COLO668 (cell line): ENCODE measurements around the gene CCDC183.
"Not testable (repeated sequence)": the region's sequence is repeated elsewhere in the genome, so short reads cannot be mapped to it uniquely, and the experiment has no call there.

Experiments used
- DNase-seq: peaks from one replicate; lab custom pipeline; 2025; ENCODE audit not compliant: unreplicated experiment; lab: John Stamatoyannopoulos, UW

The CCDC183 gene

DNA sequence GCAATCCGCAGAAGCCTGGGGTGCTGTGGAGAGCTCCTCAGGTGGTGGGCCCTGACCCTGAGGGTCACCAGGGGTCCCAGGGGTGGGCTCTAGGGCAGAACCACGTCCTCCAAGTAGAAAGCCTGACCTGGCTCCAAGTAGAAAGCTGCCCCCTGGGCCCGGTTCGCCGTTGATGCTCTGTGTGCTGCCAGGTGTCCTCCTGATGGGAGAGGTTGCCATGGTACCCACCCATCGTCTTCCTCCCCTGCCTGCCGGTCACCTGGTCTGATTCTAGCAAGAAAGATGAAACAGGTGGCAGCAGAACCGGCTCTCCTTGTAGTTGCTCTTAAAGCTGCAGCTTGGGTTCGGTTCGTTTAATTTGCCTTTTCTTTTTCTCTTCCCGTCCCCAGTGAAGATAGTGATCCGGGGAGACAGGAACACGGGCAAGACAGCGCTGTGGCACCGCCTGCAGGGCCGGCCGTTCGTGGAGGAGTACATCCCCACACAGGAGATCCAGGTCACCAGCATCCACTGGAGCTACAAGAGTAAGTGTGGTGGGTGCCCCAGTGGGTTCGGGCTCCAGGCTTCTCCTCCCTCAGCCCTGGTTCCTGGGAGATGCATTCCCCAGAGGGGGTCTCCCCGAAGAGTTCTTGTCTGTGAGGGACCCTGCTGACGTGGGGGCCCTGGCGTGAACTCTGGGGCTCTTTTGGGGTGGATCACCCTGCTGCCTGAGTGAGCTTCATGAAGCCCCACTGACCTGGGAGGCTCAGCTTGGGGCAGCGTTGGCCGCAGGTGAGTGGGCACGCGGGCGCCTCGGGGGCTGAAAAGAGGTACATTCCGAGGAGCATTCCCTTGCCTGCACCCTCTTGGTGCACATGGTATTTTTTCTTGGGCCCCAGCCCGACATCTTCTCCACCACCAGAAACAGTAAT lies 27.3 kb downstream of the CCDC183 start:
- DNase-seq = peak; percentile 56

GRCh38 chr9:136824496-136825225 lies 28.5 kb downstream of the CCDC183 start:
- no peak for DNase-seq

GRCh38 chr9:136825295-136826187 lies 29.4 kb downstream of the CCDC183 start:
- DNase-seq = no peak

- no peak for DNase-seq
These were observed 30.0 kb downstream of the CCDC183 start for GRCh38 chr9:136826188-136826541.

DNA sequence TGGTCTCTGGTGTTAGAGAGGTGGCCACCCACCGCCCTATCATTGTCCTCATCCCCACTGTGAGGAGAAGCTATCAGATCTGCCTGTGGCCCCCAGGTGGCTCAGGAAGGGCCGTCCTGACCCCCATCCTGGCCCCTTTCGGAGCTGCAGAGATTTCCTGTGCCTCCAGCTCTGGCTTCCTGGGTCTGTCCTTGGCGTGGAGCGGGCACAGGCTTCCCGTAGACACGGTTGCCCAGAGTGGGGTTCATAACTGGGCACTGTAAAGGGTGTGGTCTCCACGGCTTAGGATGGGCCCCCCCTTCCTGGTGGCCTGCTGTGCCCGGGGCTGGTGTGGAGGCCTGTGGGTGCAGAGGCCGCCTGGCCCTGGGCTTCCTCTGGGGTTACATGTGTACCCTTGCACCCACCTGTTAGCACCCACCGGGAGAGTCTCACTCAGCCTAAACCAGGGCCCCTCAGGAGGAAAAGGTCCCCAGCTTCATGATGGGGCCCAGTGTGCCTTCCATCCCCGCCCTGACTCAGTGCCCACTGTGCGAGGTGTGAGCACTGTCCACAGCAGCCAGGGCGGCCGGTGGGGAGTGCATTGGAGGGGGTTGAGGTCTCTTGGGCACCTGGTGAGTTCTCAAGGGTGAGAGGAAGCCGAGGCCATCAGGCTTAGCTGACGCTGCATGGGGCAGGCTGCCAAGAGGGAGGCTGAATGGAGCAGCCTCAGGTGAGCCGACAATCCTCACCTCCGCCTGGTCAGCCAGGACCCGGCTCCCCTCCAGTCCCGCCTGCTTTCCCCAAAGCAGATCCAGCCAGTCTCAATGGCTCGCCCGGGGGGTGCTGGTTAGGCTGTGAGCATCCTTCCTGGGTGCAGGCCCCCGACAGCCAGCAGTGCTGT lies 30.8 kb downstream of the CCDC183 start:
- DNase-seq = no peak

DNA sequence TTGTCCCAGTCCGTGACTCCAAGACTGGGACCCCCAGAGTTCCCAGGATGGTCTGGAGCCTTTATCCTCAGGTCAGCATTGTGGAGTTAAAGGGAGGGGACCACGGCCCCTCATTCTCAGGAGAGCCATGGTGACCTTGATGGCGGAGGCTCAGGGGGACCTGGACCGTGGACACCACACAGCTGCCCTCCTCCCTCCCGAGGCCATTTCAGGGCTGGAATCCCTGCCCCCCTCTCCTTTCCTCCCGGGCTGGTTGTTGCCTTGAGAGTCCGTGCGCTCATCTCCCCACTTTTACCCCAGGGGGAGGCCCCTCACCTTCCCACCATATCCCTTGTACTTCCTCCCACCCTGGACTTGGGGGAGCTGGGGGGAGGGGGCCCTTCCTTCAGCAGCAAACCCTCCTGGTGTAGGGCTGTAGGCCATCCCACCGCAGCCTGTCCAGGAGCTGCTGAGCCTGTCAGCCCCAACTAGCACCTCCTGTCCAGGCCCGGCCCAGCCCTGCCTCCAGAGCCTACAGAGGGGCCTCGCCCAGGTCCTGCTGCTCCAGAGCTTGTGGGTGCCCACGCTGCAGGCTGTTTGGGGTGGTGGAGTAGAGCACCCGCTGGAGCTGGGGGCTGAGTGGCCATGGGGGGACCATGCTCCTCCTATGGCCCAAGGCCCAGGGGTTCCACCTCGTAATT lies 31.8 kb downstream of the CCDC183 start:
- no peak for DNase-seq

- DNase-seq = no peak
These were observed 32.5 kb downstream of the CCDC183 start for GRCh38 chr9:136828474-136829140.

DNA sequence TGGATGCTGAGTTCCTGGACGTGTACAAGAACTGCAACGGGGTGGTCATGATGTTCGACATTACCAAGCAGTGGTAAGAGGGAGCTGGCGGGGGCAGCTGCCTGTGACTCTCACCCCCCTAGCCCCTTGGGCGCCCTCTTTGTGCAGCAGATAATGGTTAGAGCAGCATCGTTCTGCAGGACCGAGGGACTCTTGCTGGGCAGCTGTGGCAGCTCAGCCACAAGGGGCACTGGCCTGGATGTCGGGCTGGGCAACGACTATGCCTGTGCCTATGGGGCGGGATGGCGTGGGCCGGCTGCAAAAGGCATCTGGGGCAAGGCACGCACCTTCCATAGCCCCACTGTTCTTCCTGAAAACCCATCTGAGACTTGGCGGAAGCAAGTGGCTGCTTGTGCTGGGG lies 33.3 kb downstream of the CCDC183 start:
- DNase-seq = no peak

DNA sequence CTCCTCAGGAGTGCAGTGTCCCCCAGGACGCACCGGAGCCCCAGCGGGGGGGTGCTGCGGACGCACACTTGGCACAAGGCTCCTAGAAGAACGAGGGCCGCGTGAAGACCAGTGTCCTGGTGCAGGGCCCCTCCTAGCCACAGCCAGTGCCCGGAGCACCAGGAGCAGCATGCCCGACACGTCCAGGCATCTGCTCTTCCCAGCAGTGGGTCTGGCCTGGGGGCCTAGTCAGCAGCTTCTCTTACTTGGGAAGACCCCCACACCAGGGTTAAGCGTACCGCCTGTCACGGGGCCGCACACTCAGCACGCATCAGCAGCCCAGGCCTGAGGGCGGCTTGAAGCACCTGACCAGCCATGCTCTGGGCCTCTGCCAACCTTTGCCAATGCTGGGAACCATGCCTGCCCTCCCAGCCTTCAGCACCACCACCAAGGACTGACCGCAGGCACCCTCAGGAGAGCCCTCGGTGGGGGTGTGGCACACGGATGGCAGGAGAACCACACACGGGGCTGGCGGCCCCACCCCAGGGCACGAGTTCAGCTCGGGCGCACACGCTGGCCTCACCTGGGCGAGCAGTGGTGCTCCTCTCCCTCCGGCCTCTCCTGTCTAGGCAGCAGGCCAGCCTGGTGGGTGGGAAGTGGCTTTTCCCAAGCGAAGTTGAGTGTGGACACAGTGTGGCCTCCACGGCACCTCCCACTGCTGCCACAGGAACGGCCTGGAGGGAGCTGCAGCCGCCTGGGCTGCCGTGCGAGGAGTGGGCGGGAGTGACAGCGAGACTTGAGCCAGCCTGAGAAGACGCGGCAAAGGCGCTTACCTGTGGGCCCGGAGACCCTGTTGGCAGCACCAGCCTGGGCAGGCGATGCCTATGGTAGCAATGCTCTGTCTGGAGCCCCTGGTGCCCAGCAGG lies 34.1 kb downstream of the CCDC183 start:
- no peak for DNase-seq

DNA sequence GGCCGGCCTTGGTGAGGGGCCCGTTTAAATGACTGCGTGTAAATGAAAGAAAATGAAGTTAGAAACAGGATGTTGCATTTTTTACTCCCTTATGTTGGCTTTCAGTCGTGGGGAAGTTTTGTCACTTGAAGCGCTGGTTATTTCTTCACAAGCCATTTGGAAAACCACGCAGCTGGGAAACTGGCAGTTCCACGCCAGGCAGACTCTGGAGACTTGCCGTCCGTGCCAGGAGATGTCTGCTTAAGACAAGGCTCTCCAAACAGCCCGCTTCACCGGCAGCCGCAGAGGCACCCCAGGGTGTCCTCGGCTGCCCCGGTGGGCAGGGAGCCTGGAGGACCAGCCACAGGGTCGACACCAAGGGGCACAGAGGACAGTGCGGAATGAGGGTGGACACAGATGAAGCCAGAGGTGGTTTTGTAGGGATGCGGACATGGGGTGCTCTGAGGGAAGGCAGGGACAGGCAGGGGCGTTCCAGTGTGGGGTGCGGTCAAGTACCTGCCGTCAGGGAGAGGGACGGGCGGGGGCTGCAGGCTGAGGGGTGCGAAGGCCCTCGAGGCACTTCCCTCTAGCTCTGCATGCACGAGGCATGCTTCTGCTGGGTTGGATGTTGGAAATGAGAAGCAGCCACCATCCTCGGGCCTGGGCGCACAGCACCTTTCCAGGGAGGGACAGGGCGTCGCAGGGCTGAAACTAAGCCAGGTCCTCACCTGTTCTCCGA lies 35.0 kb downstream of the CCDC183 start:
- DNase-seq = no peak

DNA sequence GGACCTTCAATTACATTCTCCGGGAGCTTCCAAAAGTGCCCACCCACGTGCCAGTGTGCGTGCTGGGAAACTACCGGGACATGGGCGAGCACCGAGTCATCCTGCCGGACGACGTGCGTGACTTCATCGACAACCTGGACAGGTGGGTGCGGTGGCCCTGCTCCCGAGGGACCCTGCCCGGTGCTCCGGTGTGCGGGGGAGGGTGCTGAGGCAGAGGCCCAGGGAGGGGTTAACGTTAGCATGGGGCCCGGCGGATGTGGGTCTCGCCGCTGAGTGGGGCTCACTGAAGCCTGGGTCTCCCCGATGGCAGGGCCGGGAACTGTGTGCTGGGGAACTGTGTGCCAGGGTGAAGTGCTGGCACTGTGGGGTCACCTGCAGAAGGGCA lies 35.6 kb downstream of the CCDC183 start:
- no peak for DNase-seq

GRCh38 chr9:136832581-136832980 lies 36.4 kb downstream of the CCDC183 start:
- DNase-seq = no peak

DNA sequence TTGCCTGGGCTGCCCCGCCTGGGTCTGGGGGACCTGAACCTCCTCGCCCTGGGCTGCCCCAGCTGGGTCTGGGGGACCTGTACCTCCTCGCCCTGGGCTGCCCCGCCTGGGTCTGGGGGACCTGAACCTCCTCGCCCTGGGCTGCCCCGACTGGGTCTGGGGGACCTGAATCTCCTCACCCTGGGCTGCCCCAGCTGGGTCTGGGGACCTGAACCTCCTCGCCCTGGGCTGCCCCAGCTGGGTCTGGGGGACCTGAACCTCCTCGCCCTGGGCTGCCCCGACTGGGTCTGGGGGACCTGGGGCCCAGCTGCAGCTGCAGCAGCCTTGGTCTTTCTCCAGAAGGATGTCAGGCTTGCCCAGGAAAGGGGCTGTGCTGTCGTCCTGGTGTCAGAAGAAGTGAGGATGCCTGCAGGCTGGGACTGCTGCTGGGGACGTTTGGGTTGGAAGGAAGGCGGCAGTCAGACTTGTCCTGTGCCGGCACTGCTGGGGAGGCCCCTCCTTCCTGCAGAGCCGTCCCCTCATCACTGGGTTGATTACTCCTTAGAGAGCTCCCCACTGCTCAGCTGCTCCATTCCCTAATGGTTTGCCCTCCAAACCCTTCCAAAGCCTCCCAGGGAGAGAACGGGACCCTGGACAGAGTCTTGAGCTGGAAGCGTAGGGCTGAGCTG lies 37.4 kb downstream of the CCDC183 start:
- DNase-seq = not testable (repeated sequence)

DNA sequence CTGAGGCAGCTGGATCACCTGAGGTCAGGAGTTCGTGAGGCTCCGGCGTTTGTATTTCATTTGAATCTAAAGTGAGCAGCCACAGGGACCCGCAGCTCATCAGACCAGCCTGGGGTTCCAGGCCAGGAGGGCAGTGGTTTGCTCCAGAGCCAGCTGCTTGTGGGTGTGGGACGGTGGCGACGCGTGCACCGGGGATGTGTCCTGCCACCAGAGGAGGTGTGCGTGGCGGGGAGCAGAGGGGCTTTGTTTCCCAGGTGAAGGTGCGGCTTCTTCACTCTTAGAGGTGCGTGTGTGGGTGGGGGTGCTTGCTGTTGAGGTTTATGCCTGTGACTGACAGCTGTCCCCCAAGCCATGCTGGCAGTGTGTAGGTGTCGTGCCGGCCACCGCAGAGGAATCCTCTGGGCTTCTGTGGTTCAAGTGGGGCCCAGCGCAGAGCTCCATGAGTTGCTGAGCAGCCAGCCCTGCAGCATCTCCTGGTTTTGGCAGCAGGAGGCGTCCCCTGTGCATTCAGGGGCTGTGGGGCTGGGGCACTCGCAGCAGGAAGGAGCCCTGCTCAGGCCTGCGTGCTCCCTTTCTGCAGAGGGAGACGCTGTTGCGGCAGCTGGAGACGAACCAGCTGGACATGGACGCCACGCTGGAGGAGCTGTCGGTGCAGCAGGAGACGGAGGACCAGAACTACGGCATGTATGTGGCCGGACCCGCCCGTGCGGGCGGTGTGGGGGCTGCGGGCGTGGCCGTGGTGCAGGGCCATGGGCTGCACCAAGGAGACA lies 39.2 kb downstream of the CCDC183 start:
- no peak for DNase-seq

GRCh38 chr9:136835932-136836904 lies 40.1 kb downstream of the CCDC183 start:
- no peak for DNase-seq
